Hematopoietic multipotent progenitor cell treated with erythropoietin and hydrocortisone succinate and interleukin-3 and kit ligand, for 4 days (in vitro differentiated cells): Measurements from ENCODE around the gene IRX4.

Experiments used
- DNase-seq: peaks from one replicate; pipeline ENCODE4 v3.0.0-alpha.2; 2015

IRX4 gene

GRCh38 chr5:1835431-1835830, 47.3 kb downstream of the IRX4 start:
- no peak for DNase-seq

- DNase-seq: no peak
Observed at GRCh38 chr5:1834721-1835429, 47.9 kb downstream of the IRX4 start.

GRCh38 chr5:1834022-1834551, 48.6 kb downstream of the IRX4 start:
- no peak for DNase-seq

- DNase-seq: no peak
Observed at GRCh38 chr5:1833264-1834021, 49.3 kb downstream of the IRX4 start.

GRCh38 chr5:1832511-1833250, 50.0 kb downstream of the IRX4 start:
- DNase-seq: no peak

GRCh38 chr5:1831677-1832313, 50.9 kb downstream of the IRX4 start:
- DNase-seq: no peak

- DNase-seq: no peak
Observed at GRCh38 chr5:1831257-1831656, 51.5 kb downstream of the IRX4 start.

- DNase-seq: no peak
Observed at GRCh38 chr5:1830571-1831228, 52.0 kb downstream of the IRX4 start.

- DNase-seq: peak; percentile 32
Observed at GRCh38 chr5:1827886-1828397, 54.8 kb downstream of the IRX4 start.
